Activated CD8-positive, alpha-beta memory T cell treated with anti-CD3 and anti-CD28 coated beads, Interleukin-2, amount 50 U/mL, for 24 hours (primary cell): ENCODE measurements around the gene SH2D3A.
A peak's percentile ranks its signal among the peaks of the same experiment; 100 is the strongest.
"Not testable (repeated sequence)": the region's sequence is repeated elsewhere in the genome, so short reads cannot be mapped to it uniquely, and the experiment has no call there.

Experiments
- DNase-seq: peaks from one replicate; pipeline ENCODE4 v3.0.0-alpha.2; 2020; ENCODE audit errors: extremely low read depth

Gene SH2D3A

DNA sequence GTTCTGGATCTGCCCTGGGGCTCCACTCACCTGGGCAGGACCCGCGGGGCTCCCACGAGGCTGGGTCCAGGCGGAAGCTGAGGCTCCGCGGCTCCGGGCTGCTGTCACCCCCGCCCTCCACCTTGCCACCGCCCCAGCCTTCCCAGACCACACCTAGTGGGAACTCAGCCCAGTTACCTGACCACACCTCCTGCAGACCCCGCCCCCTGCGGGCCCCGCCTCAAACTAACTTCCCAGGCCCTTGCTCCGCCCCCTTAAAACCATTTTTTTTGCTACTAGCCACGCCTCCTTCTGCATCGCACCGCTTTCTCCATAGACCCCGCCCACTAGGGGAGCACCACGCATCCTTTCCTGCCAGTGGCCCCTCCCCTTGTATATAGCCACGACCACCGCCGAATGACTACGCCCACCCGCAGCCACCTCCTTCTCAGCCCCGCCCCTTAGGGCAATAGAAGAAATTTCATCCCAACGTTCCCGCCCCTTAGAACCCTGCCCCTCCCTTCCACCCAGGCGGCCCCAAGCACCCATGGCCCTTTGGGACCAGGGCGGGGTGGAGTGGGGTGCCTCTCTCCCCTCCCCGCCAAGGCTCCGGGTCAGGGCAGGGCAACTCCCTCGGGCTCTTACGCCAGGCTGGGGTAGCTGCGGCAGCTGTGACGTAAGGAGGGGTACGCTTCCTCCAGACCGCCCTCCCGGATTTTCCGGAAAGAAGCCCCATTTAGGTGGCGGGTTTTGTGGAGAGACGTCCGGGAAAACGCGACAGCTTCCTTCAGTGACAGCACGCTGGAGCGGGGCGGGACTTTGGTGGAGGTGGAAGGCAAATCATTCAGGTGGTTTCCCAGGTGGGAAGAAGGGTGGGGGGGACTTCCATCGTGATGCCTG lies at the start of gene SH2D3A:
SH2D3A (minus strand) TSS at position 79 of the 879 bp plus-strand sequence. CDS start 3,687 bp downstream, outside the sequence.
- DNase-seq = peak; percentile 85

DNA sequence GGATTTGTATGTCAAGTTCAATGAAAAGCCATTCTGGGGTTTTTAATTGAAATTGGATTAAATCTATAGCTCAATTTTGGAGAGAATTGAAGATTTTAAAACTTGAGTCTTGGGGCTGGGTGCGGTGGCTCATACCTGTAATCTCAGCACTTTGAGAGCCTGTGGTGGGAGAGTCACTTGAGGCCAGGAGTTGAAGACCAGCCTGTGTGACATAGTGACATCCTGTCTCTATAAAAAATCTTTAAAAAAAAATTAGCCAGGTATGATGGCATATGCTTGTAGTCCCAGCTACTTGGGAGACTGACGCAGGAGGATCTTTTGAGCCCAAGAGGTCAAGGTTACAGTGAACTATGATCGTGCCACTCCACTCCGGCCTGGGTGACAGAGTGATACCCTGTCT lies 46.4 kb upstream of the SH2D3A start:
- DNase-seq = no peak

DNA sequence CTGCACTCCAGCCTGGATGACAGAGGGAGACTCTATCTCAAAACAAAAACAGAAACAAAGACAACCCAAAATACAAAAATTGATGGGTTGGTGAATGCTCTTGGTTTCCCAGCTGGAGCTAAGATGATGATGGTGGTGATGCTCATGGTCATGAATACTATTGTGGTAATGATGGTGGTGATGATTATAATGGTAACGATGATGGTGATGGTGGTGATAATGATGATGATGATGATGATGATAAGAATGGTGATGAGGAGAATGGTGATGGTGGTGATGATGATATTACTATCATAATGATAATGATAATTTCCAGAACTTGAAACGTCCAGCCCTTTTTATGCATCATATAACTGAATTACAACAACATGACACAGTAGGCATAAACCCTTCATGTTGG lies 45.4 kb upstream of the SH2D3A start:
- no peak for DNase-seq

DNA sequence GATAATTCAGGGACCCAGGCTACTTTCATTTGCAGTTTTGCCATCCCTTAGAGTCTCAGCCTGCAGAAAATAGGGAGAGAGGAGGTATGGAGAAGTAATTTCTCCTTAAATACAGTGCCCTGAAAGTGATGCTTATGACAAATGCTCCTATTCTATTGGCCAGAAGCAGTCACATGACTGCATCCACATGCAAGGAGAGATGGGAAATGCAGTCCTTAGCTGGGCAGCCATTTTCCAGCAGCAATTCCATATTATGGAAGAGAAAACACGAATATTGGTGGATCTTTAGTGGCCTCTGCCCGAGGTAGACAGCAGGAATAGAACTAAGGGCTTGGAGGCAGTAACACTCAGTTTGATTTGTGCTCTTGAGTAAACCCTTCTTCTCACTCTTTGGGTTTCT lies 44.7 kb upstream of the SH2D3A start:
- DNase-seq = no peak

DNA sequence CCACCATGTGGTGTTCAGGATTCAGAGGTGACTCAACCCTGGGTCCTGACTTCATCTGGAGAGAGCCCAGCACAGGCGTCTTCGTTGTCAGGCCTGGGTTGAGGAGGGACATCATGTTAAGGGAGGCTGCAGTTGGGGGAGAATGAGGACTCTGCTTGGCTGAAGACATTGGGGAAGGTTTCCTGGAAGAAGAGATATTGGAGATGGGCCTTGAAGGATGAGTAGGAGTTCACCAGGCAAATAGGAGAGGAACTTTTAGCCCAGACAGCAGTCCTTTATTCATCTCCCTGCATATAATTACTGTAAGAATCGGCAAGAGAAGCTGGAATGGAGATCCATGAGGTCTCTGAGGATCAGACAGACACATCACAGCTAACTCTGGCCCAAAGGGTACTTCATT lies 44.1 kb upstream of the SH2D3A start:
- no peak for DNase-seq

DNA sequence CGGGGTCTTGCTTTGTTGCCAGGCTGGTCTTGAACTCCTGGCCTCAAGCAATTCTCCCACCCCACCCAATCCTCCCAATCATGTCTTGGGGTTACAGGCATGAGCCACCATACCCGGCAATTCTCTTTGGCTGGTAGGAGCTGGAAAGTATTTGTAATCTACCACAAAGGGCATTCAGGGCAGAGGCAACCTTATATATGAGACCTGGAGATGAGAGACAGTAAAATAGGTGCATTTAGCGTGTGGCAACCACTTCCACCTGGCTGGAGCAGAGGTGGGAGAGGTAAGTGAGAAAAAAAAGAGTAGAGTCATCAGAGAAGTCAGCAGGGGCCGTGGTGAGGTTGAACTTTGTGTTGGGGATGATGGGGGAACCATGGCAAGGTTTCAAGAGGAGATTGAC lies 42.0 kb upstream of the SH2D3A start:
- no peak for DNase-seq

DNA sequence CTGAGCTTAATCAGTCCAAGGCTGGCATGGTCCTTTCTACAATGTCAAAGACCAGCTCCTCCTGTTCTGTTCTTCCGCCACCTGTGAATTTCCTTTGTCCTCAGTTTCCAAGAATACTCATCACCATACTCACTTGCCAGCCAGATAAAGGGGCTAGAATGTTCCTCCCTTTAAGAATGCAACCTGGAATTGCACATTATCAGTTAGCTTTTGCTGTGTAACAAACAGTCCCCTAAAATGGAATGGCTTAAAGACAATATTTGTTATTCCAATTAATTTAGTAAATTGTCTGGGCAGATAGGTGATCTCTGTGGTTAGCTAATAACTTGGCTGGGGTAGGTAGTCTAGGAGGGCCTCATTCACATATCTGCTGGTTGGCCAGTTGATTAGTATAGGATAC lies 41.3 kb upstream of the SH2D3A start:
- DNase-seq = no peak

DNA sequence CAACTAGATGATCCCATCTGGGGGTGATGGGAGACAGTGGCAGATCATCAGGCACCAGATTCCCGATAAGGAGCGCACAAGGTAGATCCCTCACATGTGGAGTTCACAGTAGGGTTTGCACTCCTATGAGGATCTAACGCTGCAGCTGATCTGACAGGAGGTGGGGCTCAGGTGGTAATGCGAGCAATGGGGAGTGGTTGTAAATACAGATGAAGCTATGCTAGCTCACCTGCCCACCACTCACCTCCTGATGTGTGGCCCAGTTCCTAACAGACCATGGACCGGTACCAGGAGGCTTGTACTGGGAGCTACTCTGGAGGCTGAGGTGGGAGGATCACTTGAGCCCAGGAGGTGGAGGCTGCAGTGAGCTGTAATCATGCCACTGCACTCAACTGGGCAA lies 40.1 kb upstream of the SH2D3A start:
- DNase-seq = no peak

DNA sequence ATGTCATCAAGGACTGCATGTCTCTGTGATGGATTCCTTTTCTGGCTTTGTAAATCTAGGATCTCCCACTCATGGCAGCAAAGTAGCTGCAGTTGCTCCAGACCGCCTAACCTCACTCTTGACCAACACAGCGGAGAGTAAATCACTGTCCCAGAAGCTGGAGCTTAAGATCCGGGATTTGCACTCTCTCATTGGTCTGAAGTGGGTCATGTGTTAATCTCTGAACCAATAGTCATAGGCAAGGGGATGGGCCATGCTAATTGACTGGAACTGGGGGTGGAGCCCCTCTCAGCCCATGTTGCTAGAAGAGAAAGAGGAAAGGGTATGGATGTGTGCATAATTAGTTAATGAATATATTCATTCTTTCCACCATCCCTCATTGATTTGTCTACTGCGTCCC lies 39.3 kb upstream of the SH2D3A start:
- DNase-seq = no peak

DNA sequence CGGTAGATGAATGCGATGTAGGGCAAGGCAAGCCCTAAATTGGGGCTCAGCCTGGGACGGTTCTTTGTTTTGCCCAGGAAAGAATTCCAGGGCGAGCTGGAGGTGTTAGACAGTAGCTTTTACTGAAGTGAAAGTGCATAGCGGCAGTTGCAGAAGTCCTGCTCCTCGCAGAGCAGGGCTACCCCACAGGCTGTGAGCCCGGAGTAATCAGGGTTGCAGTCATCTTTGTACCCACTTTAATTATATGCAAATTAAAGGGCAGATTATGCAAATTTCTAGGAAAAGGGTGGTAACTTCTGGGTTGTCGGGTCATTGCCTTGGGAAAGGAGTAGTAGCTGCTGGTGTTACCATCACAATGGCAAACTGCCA lies 35.8 kb upstream of the SH2D3A start:
- DNase-seq = no peak

DNA sequence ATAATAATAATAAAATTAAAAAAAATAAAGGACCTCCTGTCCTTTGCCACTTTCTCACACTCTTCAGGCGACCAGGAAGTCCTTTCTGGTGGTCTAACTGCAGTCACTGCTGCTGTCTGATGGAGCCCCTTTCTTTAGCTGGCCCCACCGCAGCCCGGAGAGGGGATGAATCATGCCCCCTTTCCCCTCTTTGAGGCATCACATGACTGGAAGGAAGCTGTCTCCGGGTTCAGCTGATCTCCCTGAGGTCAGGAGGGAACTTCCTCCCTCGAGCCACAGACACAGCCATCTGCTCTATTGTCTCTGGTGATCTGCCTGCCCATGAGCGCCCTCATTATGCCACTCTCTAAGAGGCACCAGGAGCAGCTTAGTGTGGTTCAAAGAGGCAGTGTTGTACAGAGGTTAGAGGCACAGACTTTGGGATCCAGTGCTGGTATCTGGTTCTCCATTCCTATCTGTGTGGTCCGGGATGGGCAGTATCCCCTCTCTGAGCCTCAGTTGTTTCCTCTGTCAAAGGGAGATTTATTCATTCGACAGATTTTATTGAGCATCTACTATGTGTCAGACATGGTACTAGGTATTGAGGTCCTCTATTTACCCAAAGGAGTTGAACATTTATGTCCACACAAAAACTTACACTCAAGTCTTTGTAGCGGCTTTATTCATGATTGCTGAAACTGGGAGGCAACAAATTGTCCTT lies 35.3 kb upstream of the SH2D3A start:
- peak; percentile 58 for DNase-seq

DNA sequence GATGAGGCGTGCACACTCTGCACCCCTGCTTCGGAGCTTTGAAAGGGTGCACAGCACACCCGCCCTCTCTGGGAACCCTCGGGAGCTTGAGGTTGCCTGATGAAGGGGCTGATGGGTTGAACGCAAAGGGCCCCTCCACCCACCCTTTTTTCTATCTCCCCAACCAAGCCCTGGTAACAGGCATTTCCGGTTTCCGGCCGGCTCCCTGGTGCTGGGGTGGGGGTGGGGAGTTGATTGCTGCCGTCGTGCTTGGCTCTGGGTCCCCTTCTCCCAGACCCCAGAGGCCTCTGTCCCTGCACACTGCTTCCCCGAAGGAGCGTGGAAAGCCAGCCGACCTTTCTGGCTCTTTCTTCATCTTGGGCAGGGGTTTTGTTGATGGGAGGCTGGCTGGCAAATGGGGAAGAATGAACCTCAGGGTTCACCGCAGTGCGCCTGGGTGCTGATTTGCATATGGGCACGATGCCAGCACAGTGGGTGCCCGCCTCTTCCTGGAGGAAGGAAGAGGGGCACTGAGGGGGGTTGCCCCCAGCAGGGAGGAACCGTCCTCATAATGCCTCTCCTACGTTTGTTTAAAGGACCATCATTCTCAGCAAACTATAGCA lies 34.4 kb upstream of the SH2D3A start:
- DNase-seq = peak; percentile 62

DNA sequence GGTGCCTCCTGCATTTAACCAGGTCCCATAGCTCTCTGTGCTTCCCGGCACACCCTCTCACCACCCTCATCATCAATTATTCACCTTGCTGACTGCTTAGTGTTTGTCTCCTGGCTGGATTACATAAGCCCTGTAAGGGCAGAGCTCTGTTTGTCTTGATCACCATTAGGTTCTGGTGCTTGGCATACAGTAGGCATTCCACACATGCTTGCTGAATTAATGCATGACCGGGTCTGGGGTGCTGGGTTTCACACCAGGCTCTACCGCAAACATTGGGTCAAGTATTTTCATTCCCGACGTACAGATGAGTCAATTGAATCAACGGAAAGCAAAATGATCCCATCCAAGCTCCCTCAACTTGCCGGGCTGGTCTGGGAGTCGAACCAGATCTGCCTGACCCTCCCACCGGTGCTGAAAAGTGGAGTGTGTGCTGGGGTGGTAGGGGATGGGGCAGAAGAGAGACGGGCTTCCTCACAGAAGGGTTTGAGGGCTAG lies 33.8 kb upstream of the SH2D3A start:
- no peak for DNase-seq

DNA sequence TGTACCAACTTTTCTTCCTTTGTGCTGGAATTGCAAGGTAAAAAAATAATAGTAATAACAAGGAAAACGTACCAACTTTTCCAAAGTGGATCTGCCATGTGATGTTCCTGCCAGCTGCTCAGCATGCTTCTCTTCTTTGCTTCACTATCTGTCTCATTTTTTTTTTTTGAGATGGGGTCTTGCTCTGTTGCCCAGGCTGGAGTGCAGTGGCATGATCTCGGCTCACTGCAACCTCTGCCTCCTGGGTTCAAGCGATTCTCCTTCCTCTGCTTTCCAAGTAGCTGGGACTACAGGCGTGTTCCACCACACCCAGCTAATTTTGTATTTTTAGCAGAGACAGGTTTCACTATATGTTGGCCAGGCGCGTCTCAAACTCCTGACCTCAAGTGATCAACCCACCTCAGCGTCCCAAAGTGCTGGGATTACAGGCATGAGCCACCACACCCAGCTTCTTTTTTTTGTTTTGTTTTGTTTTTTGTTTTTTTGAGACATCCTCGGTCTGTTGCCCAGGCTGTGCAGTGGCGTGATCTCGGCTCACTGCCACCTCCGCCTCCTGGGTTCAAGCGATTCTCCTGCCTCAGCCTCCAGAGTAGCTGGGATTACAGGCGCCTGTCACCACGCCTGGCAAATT lies 33.0 kb upstream of the SH2D3A start:
- not testable (repeated sequence) for DNase-seq

DNA sequence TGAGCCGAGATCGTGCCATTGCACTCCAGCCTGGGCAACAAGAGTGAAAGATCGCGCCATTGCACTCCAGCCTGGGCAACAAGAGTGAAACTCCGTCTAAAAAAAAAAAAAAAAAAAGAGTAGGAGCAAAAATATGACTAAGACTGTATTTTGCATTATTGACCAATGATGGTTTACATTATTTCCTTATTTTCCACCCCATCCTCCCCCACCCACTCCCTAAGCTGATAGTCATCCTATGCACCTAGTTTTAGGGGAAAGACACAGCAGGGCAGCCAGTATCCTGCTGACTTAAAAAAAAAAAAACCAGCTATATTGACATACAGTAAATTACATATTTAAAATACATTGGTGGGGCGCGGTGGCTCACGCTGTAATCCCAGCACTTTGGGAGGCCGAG lies 30.4 kb upstream of the SH2D3A start:
- no peak for DNase-seq

DNA sequence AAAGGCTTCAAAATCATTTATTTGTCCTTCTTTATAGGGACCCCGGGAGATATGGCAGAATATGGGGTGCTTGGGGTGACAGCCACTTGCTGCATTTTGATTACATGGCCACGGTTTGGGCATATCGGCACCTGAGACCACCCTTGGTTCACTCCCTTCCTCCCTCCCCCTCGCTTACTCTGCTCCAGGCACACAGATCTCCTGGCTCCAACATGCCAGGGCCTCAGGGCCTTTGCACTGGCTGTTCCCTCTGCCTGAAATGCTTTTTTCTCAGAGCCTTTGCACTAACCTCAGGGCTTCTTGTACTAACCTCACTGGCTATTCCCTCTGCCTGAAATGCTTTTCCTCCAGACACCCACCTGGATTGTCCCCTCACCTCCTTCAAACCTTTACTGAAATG lies 29.0 kb upstream of the SH2D3A start:
- no peak for DNase-seq

DNA sequence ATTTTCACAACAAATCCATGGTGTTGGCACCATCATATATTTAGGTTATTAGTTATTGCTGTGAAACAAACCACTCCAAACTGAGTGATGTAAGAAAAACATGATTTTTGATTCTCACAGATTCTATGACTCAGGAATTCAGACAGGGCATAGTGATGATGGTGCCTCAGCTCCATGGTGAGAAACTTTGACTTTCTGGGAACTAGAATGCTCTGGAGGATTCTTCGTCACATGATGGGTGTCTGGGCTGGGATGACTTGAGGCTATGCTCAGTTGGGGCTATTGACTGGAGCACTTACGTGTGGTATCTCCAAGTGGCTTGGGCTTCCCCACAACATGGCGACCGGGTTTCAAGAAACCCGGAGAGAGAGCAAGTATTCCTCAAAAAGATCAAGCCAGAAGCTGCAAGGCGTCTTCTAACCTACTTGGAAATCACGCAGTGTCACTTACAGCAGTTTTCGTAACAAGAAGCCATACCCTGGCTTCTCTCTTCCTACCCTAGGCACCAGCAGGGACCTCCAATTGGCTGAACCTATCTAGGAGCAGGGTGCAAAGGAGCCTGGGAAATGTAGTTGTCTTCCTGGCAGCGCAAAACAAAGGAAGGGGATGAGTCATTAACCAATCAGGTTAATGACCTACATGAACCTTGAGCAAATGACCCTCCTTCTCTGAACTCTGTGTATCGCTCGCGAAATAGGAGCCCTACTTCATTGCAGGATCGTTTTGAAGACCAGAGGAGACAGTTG lies 27.6 kb upstream of the SH2D3A start:
- no peak for DNase-seq

DNA sequence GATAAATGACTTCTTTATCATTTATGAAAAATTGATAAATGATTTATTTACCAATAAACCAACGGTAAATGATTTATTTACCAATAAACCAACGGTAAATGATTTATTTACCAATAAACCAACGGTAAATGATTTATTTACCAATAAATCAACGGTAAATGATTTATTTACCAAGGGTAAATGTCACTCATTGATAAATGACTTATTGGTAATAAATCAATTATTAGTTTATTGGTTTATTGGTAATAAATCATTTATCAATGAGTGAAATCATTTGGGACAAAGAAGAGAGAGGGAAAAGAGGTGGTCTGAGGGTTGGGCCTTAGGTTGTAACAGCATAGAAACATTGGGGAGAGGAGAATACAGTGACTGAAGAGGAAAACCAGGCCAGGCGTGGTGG lies 26.7 kb upstream of the SH2D3A start:
- DNase-seq = no peak

DNA sequence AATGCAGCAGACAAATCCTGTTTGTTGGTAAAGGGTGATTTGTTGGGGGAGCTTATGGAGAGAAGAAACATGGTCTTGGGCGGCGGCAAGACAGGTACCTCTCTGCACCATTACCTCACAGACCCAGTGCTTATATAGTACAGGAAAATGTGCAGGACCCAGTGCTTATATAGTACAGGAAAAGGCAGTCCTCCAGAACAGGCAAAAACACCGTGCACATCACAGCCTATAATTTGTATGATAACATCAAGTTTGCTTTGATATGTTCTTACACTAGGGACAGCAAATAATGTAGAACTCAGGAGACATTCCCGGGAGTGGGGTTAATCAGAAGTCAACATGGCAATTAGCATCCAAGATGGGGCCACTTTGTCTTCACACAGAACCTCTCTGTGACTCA lies 26.2 kb upstream of the SH2D3A start:
- no peak for DNase-seq

DNA sequence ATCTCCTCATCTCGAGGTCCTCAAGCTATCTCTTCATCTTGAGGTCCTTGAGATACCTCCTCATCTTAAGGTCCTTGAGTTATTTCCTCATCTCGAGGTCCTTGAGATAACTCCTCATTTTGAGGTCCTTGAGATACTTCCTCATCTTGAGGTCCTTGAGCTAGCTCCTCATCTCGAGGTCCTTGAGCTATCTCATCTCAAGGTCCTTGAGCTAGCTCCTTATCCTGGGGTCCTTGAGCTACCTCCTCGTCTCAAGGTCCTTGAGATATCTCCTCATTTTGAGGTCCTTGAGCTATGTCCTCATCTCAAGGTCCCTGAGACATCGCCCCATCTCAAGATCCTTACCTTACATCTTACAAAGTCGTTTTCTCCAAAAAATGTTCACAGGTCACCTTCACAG lies 24.0 kb upstream of the SH2D3A start:
- no peak for DNase-seq
